Measurements from ENCODE around the gene FUT4. TPM values are rescaled to one million over a fixed set of nuclear protein-coding genes. Genes with fewer than 3 reads are reported as not detected.

FUT4 gene
- total RNA-seq, 1 experiment from 2014 or later: 24.5 TPM

GRCh38 chr11:94584978-94585377 lies 41.3 kb downstream of the FUT4 start:
- intact Hi-C loops (cut with micrococcal nuclease; ENCODE audit: unreplicated experiment): no loop called here
- H3K4me1 ChIP-seq: peaks cover 69% of the 10 kb centered on the region
- H3K27me3 ChIP-seq (replicated peaks; ENCODE audit: control insufficient read depth, insufficient read depth, low read length): no peaks in the 10 kb centered on the region
- ChIA-PET CTCF (no interaction called here), POLR2A (no interaction called here)
- H3K36me3 Mint-ChIP-seq (ENCODE audit: insufficient read depth, unreplicated experiment): peaks cover 7% of the 10 kb centered on the region
- H3K9me3 Mint-ChIP-seq (ENCODE audit: unreplicated experiment): no peaks in the 10 kb centered on the region
- BruUV-seq (replicated peaks): no TSS peak
- no peaks in the 10 kb centered on the region for H3K27me3 Mint-ChIP-seq (ENCODE audit: insufficient read depth, unreplicated experiment)
- TF ChIP-seq, protein P1, sequence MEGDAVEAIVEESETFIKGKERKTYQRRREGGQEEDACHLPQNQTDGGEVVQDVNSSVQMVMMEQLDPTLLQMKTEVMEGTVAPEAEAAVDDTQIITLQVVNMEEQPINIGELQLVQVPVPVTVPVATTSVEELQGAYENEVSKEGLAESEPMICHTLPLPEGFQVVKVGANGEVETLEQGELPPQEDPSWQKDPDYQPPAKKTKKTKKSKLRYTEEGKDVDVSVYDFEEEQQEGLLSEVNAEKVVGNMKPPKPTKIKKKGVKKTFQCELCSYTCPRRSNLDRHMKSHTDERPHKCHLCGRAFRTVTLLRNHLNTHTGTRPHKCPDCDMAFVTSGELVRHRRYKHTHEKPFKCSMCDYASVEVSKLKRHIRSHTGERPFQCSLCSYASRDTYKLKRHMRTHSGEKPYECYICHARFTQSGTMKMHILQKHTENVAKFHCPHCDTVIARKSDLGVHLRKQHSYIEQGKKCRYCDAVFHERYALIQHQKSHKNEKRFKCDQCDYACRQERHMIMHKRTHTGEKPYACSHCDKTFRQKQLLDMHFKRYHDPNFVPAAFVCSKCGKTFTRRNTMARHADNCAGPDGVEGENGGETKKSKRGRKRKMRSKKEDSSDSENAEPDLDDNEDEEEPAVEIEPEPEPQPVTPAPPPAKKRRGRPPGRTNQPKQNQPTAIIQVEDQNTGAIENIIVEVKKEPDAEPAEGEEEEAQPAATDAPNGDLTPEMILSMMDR (IDR thresholded peaks at IDR 0.05; ENCODE audit: insufficient read depth in 1 of 2, low read depth in 1 of 2, low read length in 1 of 2, severe bottlenecking in 1 of 2, unreplicated experiment in 1 of 2): no peak
- no peak overlapping the region for H3K4me3 ChIP-seq (ENCODE audit: low read depth, low read length)
- DNase-seq: no peak
- no peak overlapping the region for H3K4me3 Mint-ChIP-seq (ENCODE audit: unreplicated experiment)
- H3K27ac Mint-ChIP-seq (ENCODE audit: unreplicated experiment): no peak overlapping the region
- H3K4me1 Mint-ChIP-seq (ENCODE audit: low read depth, unreplicated experiment): peaks cover 57% of the 10 kb centered on the region
- H3K9me3 ChIP-seq: no peaks in the 10 kb centered on the region
- no peaks in the 10 kb centered on the region for H3K36me3 ChIP-seq (ENCODE audit: control insufficient read depth, insufficient read depth, low read length)

DNA sequence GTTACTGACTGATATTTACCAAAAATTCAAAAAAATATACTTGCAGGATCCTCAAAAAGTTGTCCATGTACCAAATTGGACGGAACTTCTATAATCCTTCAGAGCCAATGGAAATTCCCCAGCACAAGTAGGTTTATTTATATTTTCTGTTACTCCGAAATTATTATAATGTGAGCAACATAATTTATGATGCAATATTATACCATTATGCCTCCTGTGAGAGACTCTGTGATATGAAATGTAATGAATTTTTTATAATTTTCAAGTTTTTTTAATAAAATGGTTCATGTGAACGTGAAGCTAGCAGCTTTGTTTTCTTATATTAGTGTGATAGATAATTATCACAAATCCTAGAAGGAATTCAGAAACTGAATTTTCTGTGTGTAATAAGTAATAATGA lies 41.7 kb downstream of the FUT4 start:
- ChIA-PET POLR2A (no interaction called here), CTCF (no interaction called here)
- Histone ChIP-seq H3K4me3 (ENCODE audit: low read depth, low read length) (no peak overlapping the region), H3K9me3 (no peaks in the 10 kb centered on the region), H3K27me3 (replicated peaks; ENCODE audit: control insufficient read depth, insufficient read depth, low read length) (no peaks in the 10 kb centered on the region), H3K4me1 (peaks cover 71% of the 10 kb centered on the region), H3K36me3 (ENCODE audit: control insufficient read depth, insufficient read depth, low read length) (no peaks in the 10 kb centered on the region)
- H3K27me3 Mint-ChIP-seq (ENCODE audit: insufficient read depth, unreplicated experiment): no peaks in the 10 kb centered on the region
- DNase-seq: no peak
- intact Hi-C loops (cut with micrococcal nuclease; ENCODE audit: unreplicated experiment): no loop called here
- peaks cover 7% of the 10 kb centered on the region for H3K36me3 Mint-ChIP-seq (ENCODE audit: insufficient read depth, unreplicated experiment)
- BruUV-seq (replicated peaks): no TSS peak
- TF ChIP-seq, protein P1 (IDR thresholded peaks at IDR 0.05; ENCODE audit: insufficient read depth in 1 of 2, low read depth in 1 of 2, low read length in 1 of 2, severe bottlenecking in 1 of 2, unreplicated experiment in 1 of 2): no peak
- peak overlapping the region; percentile 34 for H3K27ac Mint-ChIP-seq (ENCODE audit: unreplicated experiment)
- no peaks in the 10 kb centered on the region for H3K9me3 Mint-ChIP-seq (ENCODE audit: unreplicated experiment)
- H3K4me3 Mint-ChIP-seq (ENCODE audit: unreplicated experiment): no peak overlapping the region
- peaks cover 61% of the 10 kb centered on the region for H3K4me1 Mint-ChIP-seq (ENCODE audit: low read depth, unreplicated experiment)

DNA sequence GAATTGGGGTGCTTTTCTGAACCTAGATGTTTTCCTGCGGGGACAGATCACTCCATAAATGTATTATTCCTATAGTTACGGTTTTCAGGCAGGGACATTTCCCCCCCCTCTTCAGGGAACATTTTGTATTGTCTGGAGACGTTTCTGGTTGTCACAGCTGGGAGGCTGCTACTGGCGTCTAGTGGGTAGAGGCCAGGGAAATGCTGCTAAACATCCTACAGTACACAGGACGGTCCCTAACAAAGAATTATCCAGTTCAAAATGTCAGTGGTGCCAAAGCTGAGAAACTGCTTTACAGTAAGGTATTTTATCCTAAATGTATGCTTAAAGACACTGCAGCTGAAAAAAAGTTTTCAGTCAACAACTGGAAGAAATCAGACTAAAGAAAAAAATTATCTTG lies 42.8 kb downstream of the FUT4 start:
- intact Hi-C loops (cut with micrococcal nuclease; ENCODE audit: unreplicated experiment): no loop called here
- Mint-ChIP-seq H3K4me1 (ENCODE audit: low read depth, unreplicated experiment) (peaks cover 64% of the 10 kb centered on the region), H3K27me3 (ENCODE audit: insufficient read depth, unreplicated experiment) (no peaks in the 10 kb centered on the region), H3K36me3 (ENCODE audit: insufficient read depth, unreplicated experiment) (peaks cover 7% of the 10 kb centered on the region), H3K27ac (ENCODE audit: unreplicated experiment) (peak overlapping the region; percentile 34), H3K4me3 (ENCODE audit: unreplicated experiment) (peak overlapping the region; percentile 41), H3K9me3 (ENCODE audit: unreplicated experiment) (no peaks in the 10 kb centered on the region)
- Histone ChIP-seq H3K4me1 (peaks cover 70% of the 10 kb centered on the region), H3K36me3 (ENCODE audit: control insufficient read depth, insufficient read depth, low read length) (no peaks in the 10 kb centered on the region), H3K9me3 (no peaks in the 10 kb centered on the region), H3K27me3 (replicated peaks; ENCODE audit: control insufficient read depth, insufficient read depth, low read length) (no peaks in the 10 kb centered on the region), H3K4me3 (ENCODE audit: low read depth, low read length) (no peak overlapping the region)
- DNase-seq: no peak
- CTCF ChIA-PET: interaction anchor here (0.8 to 1.5 kb wide), 6 partner anchors 10 to 691 kb away, joined by 3 to 14 read pairs (median 4); no protein-coding TSS in a partner anchor
- BruUV-seq (replicated peaks): no TSS peak
- POLR2A ChIA-PET: interaction anchor here (0.7 to 1.3 kb wide), 3 partner anchors 43 to 1203 kb away, joined by 3 to 7 read pairs (median 3); partner anchors contain the start of genes FAM76B and FUT4
- TF ChIP-seq, protein P1 (IDR thresholded peaks at IDR 0.05; ENCODE audit: insufficient read depth in 1 of 2, low read depth in 1 of 2, low read length in 1 of 2, severe bottlenecking in 1 of 2, unreplicated experiment in 1 of 2): no peak
